A549 (cell line): Measurements from ENCODE around the gene ZFP69. TPM values are rescaled to one million over a fixed set of nuclear protein-coding genes. Genes with fewer than 3 reads are reported as not detected.

Experiments
- ATAC-seq, 2 experiments: fragments of 200-7000 bp in 1 of 2; fragments of >200 bp in 1 of 2; cut with Nextera tagmentation in 1 of 2; cut with Tn5 transposase in 1 of 2; 3 replicates each; pipeline versions ENCODE4 v1.8.0 to v1.9.1; 2018 to 2020; ENCODE audit warnings: mild to moderate bottlenecking in 1 of 2, moderate library complexity in 1 of 2
- CTCF ChIA-PET: fragments of 300-600 bp; sonication (Branson Sonifier 250); formaldehyde crosslinking; extraction: SDS; loops from one replicate; lab custom pipeline; 2021; ENCODE audit warnings: antibody characterized with exemption, inconsistent platforms; lab: Yijun Ruan, JAX
- POLR2A ChIA-PET: fragments of 350-600 bp; formaldehyde crosslinking; extraction: SDS; loops from one replicate; lab custom pipeline; 2021; ENCODE audit warnings: antibody characterized with exemption, inconsistent platforms; lab: Yijun Ruan, JAX
- DNase-seq, 2 experiments: peaks; one replicate each; pipeline versions ENCODE4 v3.0.0 to v3.0.0-alpha.2; 2011 to 2016; ENCODE audit warnings: low read depth in 1 of 2, low spot score in 1 of 2
- FAIRE-seq: peaks from 2 replicates; lab custom pipeline; 2011; peaks lifted over from hg19 to GRCh38; lab: Jason Lieb, UNC
- H3K27ac ChIP-seq, 2 experiments: fragments of >200 bp; sonication (Bioruptor Twin); formaldehyde crosslinking; 3 replicates each; pipeline ENCODE4 v1.5.1; 2016 to 2017
- H3K4me1 ChIP-seq: fragments of >200 bp; sonication (Bioruptor Twin); formaldehyde crosslinking; 3 replicates; pipeline ENCODE4 v1.6.1; 2016
- H3K4me2 ChIP-seq: fragments of >200 bp; sonication (Bioruptor Twin); formaldehyde crosslinking; 3 replicates; pipeline ENCODE4 v1.6.1; 2016
- H3K4me3 ChIP-seq: fragments of >200 bp; sonication (Bioruptor Twin); formaldehyde crosslinking; 3 replicates; pipeline ENCODE4 v1.5.1; 2016
- H3K9me3 ChIP-seq: fragments of >200 bp; sonication (Bioruptor Twin); formaldehyde crosslinking; 3 replicates; pipeline ENCODE4 v1.6.1; 2016
- CHD2 ChIP-seq: fragments of 150-350 bp; IDR thresholded peaks from 2 replicates; pipeline ENCODE4 v1.6.1; 2014; ENCODE audit warnings: low read length; ENCODE audit not compliant: partially characterized antibody
- CHD4 ChIP-seq: fragments of 200-600 bp; sonication (generic); IDR thresholded peaks from 2 replicates; pipeline ENCODE4 v1.6.1; 2016; ENCODE audit warnings: antibody characterized with exemption, mild to moderate bottlenecking, borderline replicate concordance
- EHMT2 ChIP-seq: fragments of 200-600 bp; sonication (generic); IDR thresholded peaks from 2 replicates; pipeline ENCODE4 v1.6.1; 2016; ENCODE audit warnings: antibody characterized with exemption, low read depth, mild to moderate bottlenecking, moderate library complexity
- GATA3 ChIP-seq: IDR thresholded peaks from 2 replicates; pipeline ENCODE4 v1.6.1; 2012; ENCODE audit warnings: borderline replicate concordance
- HDAC2 ChIP-seq: fragments of 200-600 bp; sonication (generic); IDR thresholded peaks from 2 replicates; pipeline ENCODE4 v1.6.1; 2016
- HOXB13 ChIP-seq: fragments of 250-450 bp; sonication (Bioruptor Pico); IDR thresholded peaks from 2 replicates; pipeline ENCODE4 v1.5.0; 2020; ENCODE audit warnings: low read depth, mild to moderate bottlenecking, moderate library complexity
- JUN ChIP-seq, 2 experiments: fragments of >200 bp; sonication (Bioruptor Twin); formaldehyde crosslinking; IDR thresholded peaks; 2 replicates in 1 of 2; 3 replicates in 1 of 2; pipeline ENCODE4 v1.6.1; 2016 to 2017
- KDM5A ChIP-seq: fragments of 200-600 bp; sonication (generic); IDR thresholded peaks from 2 replicates; pipeline ENCODE4 v1.6.1; 2016; ENCODE audit warnings: antibody characterized with exemption, mild to moderate bottlenecking
- NFE2L2 ChIP-seq: fragments of 150-350 bp; conservative IDR thresholded peaks from 2 replicates; pipeline ENCODE4 v1.6.1; 2014; ENCODE audit warnings: low read length
- NPAS2 ChIP-seq: fragments of 250-450 bp; sonication (Bioruptor Pico); IDR thresholded peaks from 2 replicates; pipeline ENCODE4 v1.8.0; 2022; ENCODE audit warnings: mild to moderate bottlenecking, moderate library complexity, borderline replicate concordance
- PHF8 ChIP-seq: fragments of 200-600 bp; sonication (generic); IDR thresholded peaks from 2 replicates; pipeline ENCODE4 v1.6.1; 2016; ENCODE audit warnings: low read depth, mild to moderate bottlenecking, antibody characterized with exemption, moderate library complexity, borderline replicate concordance
- POLR2A ChIP-seq: IDR thresholded peaks from 2 replicates; pipeline ENCODE4 v1.6.1; 2012; ENCODE audit warnings: mild to moderate bottlenecking, low read length
- RAD21 ChIP-seq, 2 experiments: fragments of >200 bp in 1 of 2; sonication (Bioruptor Twin) in 1 of 2; formaldehyde crosslinking in 1 of 2; IDR thresholded peaks in 1 of 2; conservative IDR thresholded peaks in 1 of 2; 2 replicates in 1 of 2; 3 replicates in 1 of 2; pipeline ENCODE4 v1.6.1; 2012 to 2018; ENCODE audit warnings: inconsistent platforms in 1 of 2
- RCOR1 ChIP-seq: fragments of 150-350 bp; IDR thresholded peaks from 2 replicates; pipeline ENCODE4 v1.6.1; 2014; ENCODE audit warnings: antibody characterized with exemption, low read length, low read depth
- SMC3 ChIP-seq: fragments of >200 bp; sonication (Bioruptor Twin); formaldehyde crosslinking; IDR thresholded peaks from 3 replicates; pipeline ENCODE4 v1.6.1; 2018; ENCODE audit warnings: inconsistent platforms
- ZFP36 ChIP-seq: fragments of 450-650 bp; IDR thresholded peaks from 2 replicates; pipeline ENCODE4 v1.6.1; 2014; ENCODE audit warnings: borderline replicate concordance; ENCODE audit not compliant: partially characterized antibody
- ZSCAN20 ChIP-seq: fragments of 250-450 bp; sonication (Bioruptor Pico); IDR thresholded peaks from 2 replicates; pipeline ENCODE4 v1.8.0; 2022; ENCODE audit warnings: mild to moderate bottlenecking, moderate library complexity
- WGBS: methylation state at CpG from one replicate; pipeline ENCODE4 v1.1.6; 2017; ENCODE audit errors: missing lambda C conversion rate; 5-methylcytosine and 5-hydroxymethylcytosine counted together
- polyA plus RNA-seq, 4 experiments: library from polyadenylated mRNA; depleted of rRNA in 3 of 4; stranded (reverse); fragments of >200 nt; fragmentation: RNase III in 1 of 4; extraction: RNeasy Plus Mini Kit Qiagen cat#74134 plus additional on column Dnase treatment in 1 of 4; gene quantifications; 2 replicates in 3 of 4; 3 replicates in 1 of 4; pipeline ENCODE4 v1.2.3, GENCODE V29; 2011 to 2017
- TF ChIP-seq, protein P1 (sequence below): fragments of >200 bp; sonication (Bioruptor Twin); formaldehyde crosslinking; IDR thresholded peaks from 2 replicates; pipeline ENCODE4 v1.6.1; 2016
- TF ChIP-seq, protein P2 (sequence below): fragments of >200 bp; sonication (Bioruptor Twin); formaldehyde crosslinking; IDR thresholded peaks from 3 replicates; pipeline ENCODE4 v1.5.1; 2016
- TF ChIP-seq, protein P3 (sequence below): IDR thresholded peaks from 2 replicates; pipeline ENCODE4 v1.6.1; 2012
- TF ChIP-seq, protein P4 (sequence below): fragments of 250-450 bp; sonication (Bioruptor Pico); IDR thresholded peaks from 2 replicates; pipeline ENCODE4 v1.5.0; 2020; ENCODE audit warnings: low read depth, mild to moderate bottlenecking, moderate library complexity
- TF ChIP-seq, protein P5 (sequence below): IDR thresholded peaks from 2 replicates; pipeline ENCODE4 v1.6.1; 2012; ENCODE audit warnings: low read depth, borderline replicate concordance

The ZFP69 gene
- polyA plus RNA-seq, 2 of the 4 experiments (the other 2 are of a cell fraction), result not detected

DNA sequence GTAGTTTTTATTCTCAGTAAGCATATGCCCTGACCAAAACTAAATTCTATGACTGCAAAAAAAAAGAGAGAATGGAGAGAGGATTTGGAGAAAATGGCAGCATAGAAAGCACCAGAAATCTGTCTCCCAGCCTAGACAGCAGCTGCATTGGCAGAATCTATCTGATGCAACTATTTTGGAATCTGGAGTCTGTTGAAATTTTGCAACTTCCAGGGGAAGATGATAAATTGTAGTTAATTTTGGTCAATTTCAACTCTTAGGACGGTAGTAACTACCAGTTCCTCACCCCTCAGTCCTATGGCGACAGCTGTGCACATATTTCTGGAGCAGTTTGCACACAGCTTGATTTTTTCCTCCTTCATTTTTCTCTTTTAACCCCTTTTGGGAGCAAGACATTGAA lies 42.4 kb downstream of the ZFP69 start:
- no peak for TF ChIP-seq SMC3
- TF ChIP-seq, protein P1, sequence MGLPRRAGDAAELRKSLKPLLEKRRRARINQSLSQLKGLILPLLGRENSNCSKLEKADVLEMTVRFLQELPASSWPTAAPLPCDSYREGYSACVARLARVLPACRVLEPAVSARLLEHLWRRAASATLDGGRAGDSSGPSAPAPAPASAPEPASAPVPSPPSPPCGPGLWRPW, result no peak
- TF ChIP-seq RAD21 (conservative IDR thresholded peaks at IDR 0.05 in 1 of 2, IDR thresholded peaks at IDR 0.05 in 1 of 2), result no peak
- no peak for TF ChIP-seq NFE2L2
- no peak for TF ChIP-seq ZSCAN20
- no peak for TF ChIP-seq JUN (IDR thresholded peaks at IDR 0.05)
- TF ChIP-seq ZFP36, result no peak
- no peak for TF ChIP-seq HDAC2
- TF ChIP-seq, all 56 proteins: peak for 0
- no peak overlapping the region for H3K4me2 ChIP-seq
- ATAC-seq (no peak), DNase-seq (no peak), FAIRE-seq (no peak)
- 60% methylated on average over 2 of the region's 2 CpGs for WGBS
- CTCF ChIA-PET, result no interaction called here
- H3K4me1 ChIP-seq, result no peaks in the 10 kb centered on the region
- peaks cover 64% of the 10 kb centered on the region for H3K9me3 ChIP-seq
- H3K27ac ChIP-seq, result no peak overlapping the region
- no peak overlapping the region for H3K4me3 ChIP-seq
- POLR2A ChIA-PET, result no interaction called here

DNA sequence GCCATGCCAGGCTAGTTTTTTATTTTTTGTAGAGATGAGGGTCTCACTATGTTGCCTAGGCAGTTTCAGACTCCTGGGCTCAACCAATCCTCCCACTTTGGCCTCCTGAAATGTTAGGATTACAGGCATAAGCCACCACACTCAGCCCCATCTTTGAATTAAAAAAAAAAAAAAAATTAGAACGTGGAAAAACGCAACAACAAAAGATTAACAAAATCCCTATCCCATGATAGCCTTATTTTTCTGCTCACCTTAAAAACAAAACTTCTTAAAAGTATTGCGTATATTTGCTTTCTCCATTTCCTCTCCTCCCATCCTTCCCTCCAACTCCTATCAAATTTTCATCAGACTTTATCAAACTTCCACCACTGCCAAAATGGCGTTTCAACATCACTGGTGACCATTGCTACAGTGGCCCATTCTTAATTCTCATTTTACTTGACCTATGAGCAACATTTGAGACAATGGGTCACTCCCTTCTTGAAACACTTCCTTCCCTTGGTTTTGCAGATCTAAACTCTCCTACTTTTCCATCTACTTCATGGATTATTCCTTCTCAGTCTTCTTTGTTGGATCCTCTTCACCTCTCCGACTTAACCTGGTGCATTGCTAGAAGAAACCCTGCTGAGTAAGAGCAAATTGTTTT lies 53.8 kb downstream of the ZFP69 start:
- peaks cover 6% of the 10 kb centered on the region; the same call in 1 of the 3 replicates for H3K4me1 ChIP-seq
- DNase-seq (peak; percentile 22 to 28), ATAC-seq (peak; percentile 26 to 48; a peak in 5 of 6 replicates), FAIRE-seq (no peak)
- ChIA-PET POLR2A (interaction anchor here (0.8 to 1.4 kb wide), 4 partner anchors 16 to 81 kb away, joined by 3 to 10 read pairs (median 4); partner anchors contain the start of gene ZFP69B), CTCF (no interaction called here)
- peak overlapping the region; percentile 81 for H3K4me2 ChIP-seq
- peak overlapping the region; percentile 63 to 86; a peak in 5 of 6 replicates for H3K27ac ChIP-seq
- no peak for TF ChIP-seq CHD4
- TF ChIP-seq, protein P2, sequence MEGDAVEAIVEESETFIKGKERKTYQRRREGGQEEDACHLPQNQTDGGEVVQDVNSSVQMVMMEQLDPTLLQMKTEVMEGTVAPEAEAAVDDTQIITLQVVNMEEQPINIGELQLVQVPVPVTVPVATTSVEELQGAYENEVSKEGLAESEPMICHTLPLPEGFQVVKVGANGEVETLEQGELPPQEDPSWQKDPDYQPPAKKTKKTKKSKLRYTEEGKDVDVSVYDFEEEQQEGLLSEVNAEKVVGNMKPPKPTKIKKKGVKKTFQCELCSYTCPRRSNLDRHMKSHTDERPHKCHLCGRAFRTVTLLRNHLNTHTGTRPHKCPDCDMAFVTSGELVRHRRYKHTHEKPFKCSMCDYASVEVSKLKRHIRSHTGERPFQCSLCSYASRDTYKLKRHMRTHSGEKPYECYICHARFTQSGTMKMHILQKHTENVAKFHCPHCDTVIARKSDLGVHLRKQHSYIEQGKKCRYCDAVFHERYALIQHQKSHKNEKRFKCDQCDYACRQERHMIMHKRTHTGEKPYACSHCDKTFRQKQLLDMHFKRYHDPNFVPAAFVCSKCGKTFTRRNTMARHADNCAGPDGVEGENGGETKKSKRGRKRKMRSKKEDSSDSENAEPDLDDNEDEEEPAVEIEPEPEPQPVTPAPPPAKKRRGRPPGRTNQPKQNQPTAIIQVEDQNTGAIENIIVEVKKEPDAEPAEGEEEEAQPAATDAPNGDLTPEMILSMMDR, result no peak
- TF ChIP-seq NPAS2 (CRISPR knock-in tag), result no peak
- no peak for TF ChIP-seq POLR2A
- TF ChIP-seq CHD2, result no peak
- TF ChIP-seq EHMT2, result peak; percentile 85
- 0 out of 2 replicates have a peak, but pooled peaks have one; percentile 21 for TF ChIP-seq HOXB13
- peak overlapping the region; percentile 60 for H3K4me3 ChIP-seq
- peaks cover 25% of the 10 kb centered on the region for H3K9me3 ChIP-seq
- 54% methylated on average over 5 of the region's 5 CpGs for WGBS

DNA sequence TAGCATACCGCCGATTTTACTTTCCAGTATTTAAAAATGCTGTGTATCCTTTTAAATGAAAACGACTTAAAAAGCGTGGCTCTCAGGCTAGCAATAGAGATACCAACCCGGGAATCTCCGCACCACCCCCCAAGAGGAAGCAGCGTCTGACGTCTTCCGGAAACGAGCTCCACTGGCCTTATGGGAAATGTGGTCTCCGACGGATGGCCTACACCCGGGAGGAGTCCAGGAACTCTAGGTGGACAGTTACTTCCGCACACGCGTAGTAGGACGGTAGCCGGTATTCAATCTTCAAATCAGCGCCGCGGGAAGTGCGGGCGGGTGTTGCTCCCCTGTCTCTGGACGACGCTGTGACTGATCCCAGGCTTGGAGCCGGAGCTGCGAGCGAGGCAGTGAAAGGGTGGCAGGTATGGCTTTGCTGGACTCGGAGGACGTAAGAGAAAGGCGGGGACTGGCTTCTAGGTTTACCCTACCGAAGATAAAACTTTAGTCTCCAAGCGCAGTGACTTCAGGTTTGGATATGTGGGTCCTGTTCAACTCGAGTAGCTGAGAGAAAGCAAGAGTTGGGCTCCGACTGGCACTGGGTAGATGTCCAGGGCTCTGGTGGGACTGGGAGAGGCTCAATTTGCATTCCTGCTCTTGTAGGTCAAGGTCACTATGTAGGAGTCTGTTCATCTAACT lies 54.4 kb downstream of the ZFP69 start, which contains the start of gene ZNF684:
TSS of gene ZNF684 (plus strand) at position 257 of the 681 bp plus-strand sequence. CDS start 1,530 bp downstream, outside the sequence.
- FAIRE-seq (no peak), DNase-seq (peak; percentile 90 to 94), ATAC-seq (peak; percentile 100)
- POLR2A ChIA-PET, result interaction anchor here (0.8 to 1.4 kb wide), 4 partner anchors 17 to 81 kb away, joined by 3 to 10 read pairs (median 4); partner anchors contain the start of gene ZFP69B
- H3K4me2 ChIP-seq, result peak within 1 kb of the TSS; percentile 81
- peak within 1 kb of the TSS; percentile 60 for H3K4me3 ChIP-seq
- CTCF ChIA-PET, result interaction anchor here (0.9 to 2.0 kb wide), 2 partner anchors 10 to 91 kb away, joined by 3 to 8 read pairs; no protein-coding TSS in a partner anchor
- H3K4me1 ChIP-seq, result peaks cover 6% of the 10 kb centered on the region; the same call in 1 of the 3 replicates
- H3K27ac ChIP-seq, result peak within 1 kb of the TSS; percentile 66 to 86
- TF ChIP-seq GATA3, result no peak
- TF ChIP-seq JUN (IDR thresholded peaks at IDR 0.05), result peak in 1 of 2 experiments; percentile 68; a peak in 2 of 5 replicates
- TF ChIP-seq, protein P3, sequence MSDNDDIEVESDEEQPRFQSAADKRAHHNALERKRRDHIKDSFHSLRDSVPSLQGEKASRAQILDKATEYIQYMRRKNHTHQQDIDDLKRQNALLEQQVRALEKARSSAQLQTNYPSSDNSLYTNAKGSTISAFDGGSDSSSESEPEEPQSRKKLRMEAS, result peak; percentile 83
- TF ChIP-seq POLR2A, result peak; percentile 58
- peak; percentile 35; the same call in 1 of the 2 replicates for TF ChIP-seq PHF8
- TF ChIP-seq CHD2, result no peak
- no peak for TF ChIP-seq RCOR1
- TF ChIP-seq KDM5A, result peak; percentile 45; the same call in 1 of the 2 replicates
- TF ChIP-seq, protein P4, sequence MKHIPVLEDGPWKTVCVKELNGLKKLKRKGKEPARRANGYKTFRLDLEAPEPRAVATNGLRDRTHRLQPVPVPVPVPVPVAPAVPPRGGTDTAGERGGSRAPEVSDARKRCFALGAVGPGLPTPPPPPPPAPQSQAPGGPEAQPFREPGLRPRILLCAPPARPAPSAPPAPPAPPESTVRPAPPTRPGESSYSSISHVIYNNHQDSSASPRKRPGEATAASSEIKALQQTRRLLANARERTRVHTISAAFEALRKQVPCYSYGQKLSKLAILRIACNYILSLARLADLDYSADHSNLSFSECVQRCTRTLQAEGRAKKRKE (CRISPR knock-in tag), result no peak
- TF ChIP-seq, protein P5, sequence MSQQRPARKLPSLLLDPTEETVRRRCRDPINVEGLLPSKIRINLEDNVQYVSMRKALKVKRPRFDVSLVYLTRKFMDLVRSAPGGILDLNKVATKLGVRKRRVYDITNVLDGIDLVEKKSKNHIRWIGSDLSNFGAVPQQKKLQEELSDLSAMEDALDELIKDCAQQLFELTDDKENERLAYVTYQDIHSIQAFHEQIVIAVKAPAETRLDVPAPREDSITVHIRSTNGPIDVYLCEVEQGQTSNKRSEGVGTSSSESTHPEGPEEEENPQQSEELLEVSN, result peak; percentile 90
- TF ChIP-seq, all 56 proteins: peak for 6
- WGBS, result 2% methylated on average over 17 of the region's 35 CpGs
- H3K9me3 ChIP-seq, result peaks cover 20% of the 10 kb centered on the region
